Gastrocnemius medialis (tissue), 4 donors: ENCODE data around the gene QPCT. TPM values are rescaled to one million over a fixed set of nuclear protein-coding genes. Genes with fewer than 3 reads are reported as not detected.
"Not testable (repeated sequence)": the region's sequence is repeated elsewhere in the genome, so short reads cannot be mapped to it uniquely, and the experiment has no call there.

Experiments
- ATAC-seq, 2 donors: fragments of 150-250 bp; one replicate each; pipeline ENCODE4 v1.9.1; 2016
- DNase-seq, 2 donors: peaks; one replicate each; pipeline ENCODE4 v3.0.0-alpha.2; 2019
- H3K27ac ChIP-seq, 4 donors: fragments of 200-600 bp; sonication (generic); 1 replicate in 1 of 4; 2 replicates in 3 of 4; pipeline ENCODE4 v1.5.1; 2016 to 2018; ENCODE audit warnings: mild to moderate bottlenecking in 2 of 4, moderate library complexity in 1 of 4
- H3K27me3 ChIP-seq, 3 donors: fragments of 200-600 bp; sonication (generic) in 2 of 3; 1 replicate in 1 of 3; 2 replicates in 2 of 3; pipeline versions ENCODE4 v1.5.1 to v1.6.0; 2016 to 2019; ENCODE audit warnings: mild to moderate bottlenecking in 1 of 3, moderate library complexity in 1 of 3
- H3K36me3 ChIP-seq, 2 donors: fragments of 200-600 bp; sonication (generic) in 1 of 2; one replicate each; pipeline ENCODE4 v1.5.1; 2017 to 2018
- H3K4me1 ChIP-seq, 2 donors: fragments of 200-600 bp; sonication (generic) in 1 of 2; one replicate each; pipeline ENCODE4 v1.5.1; 2016 to 2017; ENCODE audit warnings: mild to moderate bottlenecking in 2 of 2
- H3K4me3 ChIP-seq, 4 donors: fragments of 200-600 bp; sonication (generic) in 3 of 4; 1 replicate in 1 of 4; 2 replicates in 3 of 4; pipeline ENCODE4 v1.5.1; 2016 to 2019; ENCODE audit warnings: mild to moderate bottlenecking in 2 of 4
- H3K9me3 ChIP-seq, 3 donors: fragments of 200-600 bp; sonication (generic) in 2 of 3; 1 replicate in 1 of 3; 2 replicates in 2 of 3; pipeline ENCODE4 v1.5.1; 2016 to 2019
- POLR2A ChIP-seq, 2 donors: fragments of 450-650 bp; IDR thresholded peaks; one replicate each; pipeline ENCODE4 v1.6.1; 2017; ENCODE audit warnings: antibody characterized with exemption in 2 of 2, mild to moderate bottlenecking in 2 of 2, moderate library complexity in 2 of 2
- in situ Hi-C, 4 donors: fragments of 200-750 bp; cut with MboI; loops; one replicate each; pipeline versions ENCODE4 v1.15.0 to v1.8.0; 2017; ENCODE audit warnings: low sequenced_read_pairs in 4 of 4
- intact Hi-C: fragments of 100-400 bp; cut with DNase I; formaldehyde crosslinking; loops from one replicate; pipeline ENCODE4 v1.15.1; 2023; ENCODE audit warnings: low total_unique reads
- total RNA-seq, 4 donors: library from RNA; depleted of rRNA; stranded (reverse); fragments of >200 nt; gene quantifications; one replicate each; pipeline versions ENCODE4 v1.1.0 to v1.2.3, GENCODE V29; 2016
- TF ChIP-seq, protein P1 (sequence below), 5 experiments: fragments of 450-650 bp in 3 of 5; fragments of 200-600 bp in 2 of 5; sonication (generic) in 2 of 5; IDR thresholded peaks in 4 of 5; conservative IDR thresholded peaks in 1 of 5; 1 replicate in 4 of 5; 2 replicates in 1 of 5; pipeline ENCODE4 v1.5.1; 2016 to 2019; ENCODE audit warnings: antibody characterized with exemption in 5 of 5, mild to moderate bottlenecking in 3 of 5, moderate library complexity in 3 of 5

QPCT gene
- total RNA-seq, 4 donors from 2014 or later, result 1.5 to 6.4 (median 4.7) TPM

DNA sequence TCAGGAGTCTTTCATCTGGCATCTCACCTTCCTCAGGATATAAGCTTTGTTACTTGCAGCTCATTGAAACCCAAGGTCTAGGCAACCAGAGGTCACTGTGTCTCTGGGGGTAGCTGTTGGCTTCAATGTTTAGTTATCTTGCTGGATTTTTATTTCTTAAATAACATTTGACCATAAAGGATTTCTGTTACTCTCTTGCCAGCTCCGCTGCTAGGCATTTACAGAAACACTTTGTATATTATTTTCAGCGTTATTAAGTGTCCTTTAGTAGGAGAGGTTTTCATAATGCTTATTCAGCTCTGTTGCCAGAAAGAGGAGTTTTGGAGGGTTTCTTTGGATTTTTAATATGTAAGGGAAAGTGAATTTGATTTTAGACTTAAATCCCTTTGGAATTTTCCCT is 61.4 kb downstream of the QPCT start:
- TF ChIP-seq POLR2A (IDR thresholded peaks at IDR 0.05), result no peak
- TF ChIP-seq, protein P1, sequence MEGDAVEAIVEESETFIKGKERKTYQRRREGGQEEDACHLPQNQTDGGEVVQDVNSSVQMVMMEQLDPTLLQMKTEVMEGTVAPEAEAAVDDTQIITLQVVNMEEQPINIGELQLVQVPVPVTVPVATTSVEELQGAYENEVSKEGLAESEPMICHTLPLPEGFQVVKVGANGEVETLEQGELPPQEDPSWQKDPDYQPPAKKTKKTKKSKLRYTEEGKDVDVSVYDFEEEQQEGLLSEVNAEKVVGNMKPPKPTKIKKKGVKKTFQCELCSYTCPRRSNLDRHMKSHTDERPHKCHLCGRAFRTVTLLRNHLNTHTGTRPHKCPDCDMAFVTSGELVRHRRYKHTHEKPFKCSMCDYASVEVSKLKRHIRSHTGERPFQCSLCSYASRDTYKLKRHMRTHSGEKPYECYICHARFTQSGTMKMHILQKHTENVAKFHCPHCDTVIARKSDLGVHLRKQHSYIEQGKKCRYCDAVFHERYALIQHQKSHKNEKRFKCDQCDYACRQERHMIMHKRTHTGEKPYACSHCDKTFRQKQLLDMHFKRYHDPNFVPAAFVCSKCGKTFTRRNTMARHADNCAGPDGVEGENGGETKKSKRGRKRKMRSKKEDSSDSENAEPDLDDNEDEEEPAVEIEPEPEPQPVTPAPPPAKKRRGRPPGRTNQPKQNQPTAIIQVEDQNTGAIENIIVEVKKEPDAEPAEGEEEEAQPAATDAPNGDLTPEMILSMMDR (IDR thresholded peaks at IDR 0.05 in 4 of 5, conservative IDR thresholded peaks at IDR 0.05 in 1 of 5), result no peak
- in situ Hi-C loops, result loop anchor here in 2 of 4 donors (25.0 kb wide), 2 partner anchors 257 to 282 kb away; partner anchors contain the start of gene CDC42EP3 (in 1 of the 2)
- no peaks in the 10 kb centered on the region for H3K4me1 ChIP-seq
- no peaks in the 10 kb centered on the region for H3K36me3 ChIP-seq
- H3K4me3 ChIP-seq, result no peak overlapping the region
- no peaks in the 10 kb centered on the region for H3K9me3 ChIP-seq
- H3K27me3 ChIP-seq, result no peaks in the 10 kb centered on the region
- no peak overlapping the region for H3K27ac ChIP-seq
- intact Hi-C loops, result no loop called here
- DNase-seq (no peak), ATAC-seq (no peak)

DNA sequence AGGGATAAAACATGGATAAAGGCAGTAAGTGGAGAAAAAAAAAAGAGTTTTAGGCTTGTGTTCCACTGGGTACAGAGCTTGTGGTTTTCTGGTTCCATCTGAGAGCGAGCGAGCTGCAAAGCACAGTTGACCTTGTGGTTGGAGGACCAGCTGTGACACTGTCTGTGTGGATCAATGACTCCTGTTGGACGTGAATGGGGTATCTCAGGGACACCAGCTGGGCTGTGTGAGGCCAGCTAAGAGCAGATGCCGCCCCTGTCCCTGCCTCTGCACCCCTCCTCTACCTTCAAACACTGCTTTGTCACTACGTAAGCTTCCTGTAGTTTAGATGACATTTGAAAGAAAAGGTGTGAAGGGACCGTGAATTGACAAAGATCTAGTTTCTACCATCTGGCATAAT is 67.8 kb downstream of the QPCT start:
- H3K36me3 ChIP-seq, result no peaks in the 10 kb centered on the region
- no peak for ATAC-seq
- TF ChIP-seq, protein P1 (IDR thresholded peaks at IDR 0.05 in 4 of 5, conservative IDR thresholded peaks at IDR 0.05 in 1 of 5), result no peak
- no peak for TF ChIP-seq POLR2A (IDR thresholded peaks at IDR 0.05)
- no peaks in the 10 kb centered on the region for H3K27me3 ChIP-seq
- DNase-seq, result no peak
- intact Hi-C loops, result no loop called here
- H3K27ac ChIP-seq, result no peak overlapping the region
- no peaks in the 10 kb centered on the region for H3K9me3 ChIP-seq
- H3K4me1 ChIP-seq, result peaks cover 5 to 12% of the 10 kb centered on the region in 2 donors
- H3K4me3 ChIP-seq, result no peak overlapping the region
- in situ Hi-C loops, result loop anchor here in 3 of 4 donors (5.0 to 25.0 kb wide), 5 partner anchors 123 to 425 kb away; partner anchors contain the start of gene CDC42EP3 (in 1 of the 3)

DNA sequence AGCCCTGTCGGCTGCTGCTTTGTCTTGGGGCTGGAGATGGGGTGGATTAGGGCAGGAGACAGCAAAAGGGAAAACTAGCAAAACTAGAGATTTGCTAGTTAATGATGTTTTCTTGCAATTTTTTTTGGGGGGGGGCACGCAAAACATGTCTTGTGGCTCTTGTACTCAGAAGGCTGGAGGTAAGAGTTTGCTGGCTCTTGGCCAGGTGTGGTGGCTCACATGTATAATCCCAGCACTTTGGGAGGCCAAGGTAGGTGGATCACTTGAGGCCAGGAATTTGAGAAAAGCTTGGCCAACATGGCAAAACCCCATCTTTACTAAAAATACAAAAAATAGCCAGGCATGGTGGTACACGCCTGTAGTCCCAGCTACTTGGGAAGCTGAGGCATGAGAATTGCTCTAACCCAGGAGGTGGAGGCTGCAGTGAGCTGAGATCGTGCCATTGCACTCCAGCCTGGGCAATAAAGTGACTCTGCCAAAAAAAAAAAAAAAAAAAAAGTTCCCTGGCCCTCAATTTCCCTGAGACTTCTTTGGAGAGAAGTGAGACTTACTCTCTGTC is 69.6 kb downstream of the QPCT start:
- DNase-seq, H3K27ac ChIP-seq: not testable (repeated sequence)
- ATAC-seq, result peak; percentile 13 to 29

DNA sequence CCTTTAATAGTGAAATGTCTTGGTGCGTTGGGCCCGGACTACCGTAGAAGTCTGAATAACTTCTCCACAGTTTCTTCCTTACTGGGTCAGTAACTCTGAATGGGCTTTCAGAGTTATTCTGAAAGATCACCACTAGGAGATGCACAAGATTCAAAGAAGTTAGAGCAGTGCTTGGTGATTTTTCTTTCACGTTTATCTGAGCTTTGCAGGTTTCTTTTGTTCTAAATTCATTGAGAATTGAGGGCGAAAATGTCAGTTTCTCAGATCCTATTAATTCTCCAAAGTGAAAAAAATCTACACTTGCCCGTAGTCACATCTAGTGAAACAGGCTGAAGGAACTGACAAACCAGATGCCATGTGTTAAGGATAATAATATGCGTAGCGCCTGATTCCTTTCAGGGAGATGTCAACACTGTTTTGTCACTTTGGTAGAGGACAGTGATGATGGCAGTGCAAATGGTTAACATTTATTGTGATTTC is 70.1 kb downstream of the QPCT start:
- in situ Hi-C loops (loop anchor here in 3 of 4 donors (5.0 to 25.0 kb wide), 5 partner anchors 120 to 423 kb away; partner anchors contain the start of gene CDC42EP3 (in 1 of the 3)), intact Hi-C loops (loop anchor here (1.0 to 2.0 kb wide), 4 partner anchors 122 to 463 kb away; no protein-coding TSS in a partner anchor)
- Histone ChIP-seq H3K36me3 (no peaks in the 10 kb centered on the region), H3K27ac (no peak overlapping the region), H3K4me1 (peaks cover 5 to 12% of the 10 kb centered on the region in 2 donors), H3K4me3 (no peak overlapping the region), H3K9me3 (no peaks in the 10 kb centered on the region), H3K27me3 (no peaks in the 10 kb centered on the region)
- no peak for DNase-seq
- ATAC-seq, result peak; percentile 86 to 94
- no peak for TF ChIP-seq POLR2A (IDR thresholded peaks at IDR 0.05)
- TF ChIP-seq, protein P1 (IDR thresholded peaks at IDR 0.05 in 4 of 5, conservative IDR thresholded peaks at IDR 0.05 in 1 of 5), result peak; percentile 78 to 98 (median 85)

More for the DNA sequence above, 69.6 kb downstream of the QPCT start:
- H3K4me3 ChIP-seq, H3K9me3 ChIP-seq, H3K27me3 ChIP-seq, H3K36me3 ChIP-seq: not testable (repeated sequence)
- intact Hi-C loops, result loop anchor here (1.0 to 2.0 kb wide), 4 partner anchors 123 to 463 kb away; no protein-coding TSS in a partner anchor
- peaks cover 5 to 12% of the 10 kb centered on the region in 2 donors for H3K4me1 ChIP-seq
- in situ Hi-C loops, result loop anchor here in 3 of 4 donors (5.0 to 25.0 kb wide), 5 partner anchors 121 to 423 kb away; partner anchors contain the start of gene CDC42EP3 (in 1 of the 3)

DNA sequence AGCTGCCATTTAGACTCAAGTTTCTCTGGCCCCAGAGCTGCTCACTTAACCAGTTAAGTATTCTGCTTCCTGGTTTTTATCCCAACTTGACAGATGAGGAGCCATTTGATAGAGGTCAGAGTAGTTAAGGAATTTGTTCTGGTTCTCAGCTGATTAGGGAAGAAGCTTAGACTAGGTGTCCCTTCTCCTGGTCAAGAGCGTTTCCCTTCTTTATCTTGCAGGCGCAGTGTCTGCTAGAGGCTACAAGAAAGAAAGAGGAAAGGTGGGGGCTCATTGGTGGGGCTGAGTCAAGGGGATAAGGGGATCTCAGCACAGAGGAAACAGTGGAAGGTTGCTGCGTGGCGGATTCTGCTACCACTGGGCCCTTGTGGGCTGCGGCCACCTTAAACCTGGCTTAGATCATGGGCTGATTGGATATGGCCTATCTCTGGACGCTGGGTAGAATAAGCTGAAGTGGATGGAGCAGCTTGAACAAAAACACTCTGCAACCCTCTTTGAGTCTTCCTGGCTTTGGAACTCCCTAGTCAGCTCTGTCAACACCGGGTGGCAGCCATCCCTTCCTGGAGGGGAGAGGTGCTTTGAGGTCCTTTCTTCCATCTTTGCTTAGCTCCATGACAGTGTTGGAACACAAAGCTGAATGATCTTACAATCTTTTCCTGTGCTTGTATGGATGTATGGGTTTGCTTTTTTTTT is 70.8 kb downstream of the QPCT start:
- no peaks in the 10 kb centered on the region for H3K9me3 ChIP-seq
- peaks cover 5 to 12% of the 10 kb centered on the region in 2 donors for H3K4me1 ChIP-seq
- no peaks in the 10 kb centered on the region for H3K27me3 ChIP-seq
- H3K27ac ChIP-seq, result no peak overlapping the region
- no peaks in the 10 kb centered on the region for H3K36me3 ChIP-seq
- ATAC-seq (no peak), DNase-seq (no peak)
- intact Hi-C loops, result loop anchor here (2.0 to 5.0 kb wide), 2 partner anchors 122 to 212 kb away; no protein-coding TSS in a partner anchor
- in situ Hi-C loops, result loop anchor here in 3 of 4 donors (5.0 to 25.0 kb wide), 4 partner anchors 120 to 417 kb away; partner anchors contain the start of gene CDC42EP3 (in 1 of the 3)
- H3K4me3 ChIP-seq, result no peak overlapping the region
- TF ChIP-seq POLR2A (IDR thresholded peaks at IDR 0.05), result no peak
- TF ChIP-seq, protein P1 (IDR thresholded peaks at IDR 0.05 in 4 of 5, conservative IDR thresholded peaks at IDR 0.05 in 1 of 5), result no peak
